DMS153 treated with DMSO at 0.1 percent for 48 hours (cell line): ENCODE data around the gene AATK.
A peak's percentile ranks its signal among the peaks of the same experiment; 100 is the strongest.

Experiments
- DNase-seq: peaks from one replicate; lab custom pipeline; 2025; ENCODE audit not compliant: unreplicated experiment; lab: John Stamatoyannopoulos, UW

AATK gene

GRCh38 chr17:81166033-81166492 lies at the start of gene AATK:
AATK (minus strand) TSS chr17:81166221; CDS start chr17:81165992, 229 bp downstream.
- no peak for DNase-seq

DNA sequence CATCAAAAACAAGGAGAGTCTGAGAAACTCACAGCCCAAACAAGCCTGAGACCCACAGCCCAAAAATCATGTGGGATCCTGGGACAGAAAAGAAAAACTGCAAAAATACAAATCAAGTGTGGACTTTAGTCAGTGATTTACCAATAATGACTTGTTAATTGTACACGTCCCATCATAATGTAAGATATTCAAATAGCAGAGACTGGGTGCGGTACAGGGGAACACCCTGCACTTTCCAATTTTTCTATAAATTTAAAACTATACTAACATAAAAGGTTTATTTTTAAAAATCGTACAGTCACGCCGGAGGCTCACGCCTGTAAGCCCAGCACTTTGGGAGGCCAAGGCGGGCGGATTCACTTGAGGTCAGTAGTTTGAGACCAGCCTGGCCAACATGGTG lies 48.0 kb upstream of the AATK start:
- no peak for DNase-seq

DNA sequence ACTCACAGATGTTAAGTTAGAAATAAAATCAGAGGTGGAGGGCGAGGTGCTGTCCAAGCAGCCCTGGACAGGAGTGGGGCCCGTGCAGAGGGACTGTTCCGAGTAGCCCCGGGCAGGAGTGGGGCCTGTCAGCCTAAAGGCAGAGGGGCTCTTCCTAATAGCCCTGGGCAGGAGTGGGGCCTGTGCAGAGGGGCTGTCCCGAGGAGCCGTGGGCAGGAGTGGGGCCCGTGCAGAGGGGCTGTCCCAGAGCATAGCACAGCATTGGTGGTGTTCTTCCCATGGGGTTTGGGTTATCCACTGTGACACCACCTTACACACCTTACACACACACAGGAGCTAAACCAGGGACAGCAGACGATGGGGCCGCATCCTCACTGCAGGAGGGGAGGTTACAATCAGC lies 46.3 kb upstream of the AATK start:
- DNase-seq = no peak

DNA sequence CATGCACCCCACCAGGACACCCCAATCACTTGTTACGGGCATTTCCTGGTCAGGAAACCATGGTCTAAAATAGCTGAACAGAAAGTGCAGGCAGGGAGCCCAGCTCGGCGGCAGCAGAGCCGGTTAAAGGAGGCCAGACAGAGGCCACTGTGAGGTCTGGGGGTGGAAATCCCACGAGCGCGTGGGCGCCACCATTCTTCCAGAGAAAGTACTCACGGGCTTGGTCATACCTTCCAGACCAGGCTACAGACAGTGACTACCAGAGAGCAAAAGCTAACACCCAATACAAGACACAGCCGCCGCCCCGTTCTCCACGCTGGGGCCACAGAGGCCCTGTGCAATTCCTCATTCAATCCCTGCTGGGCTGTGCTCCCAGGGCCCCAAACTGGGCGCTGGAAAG lies 44.8 kb upstream of the AATK start:
- no peak for DNase-seq

DNA sequence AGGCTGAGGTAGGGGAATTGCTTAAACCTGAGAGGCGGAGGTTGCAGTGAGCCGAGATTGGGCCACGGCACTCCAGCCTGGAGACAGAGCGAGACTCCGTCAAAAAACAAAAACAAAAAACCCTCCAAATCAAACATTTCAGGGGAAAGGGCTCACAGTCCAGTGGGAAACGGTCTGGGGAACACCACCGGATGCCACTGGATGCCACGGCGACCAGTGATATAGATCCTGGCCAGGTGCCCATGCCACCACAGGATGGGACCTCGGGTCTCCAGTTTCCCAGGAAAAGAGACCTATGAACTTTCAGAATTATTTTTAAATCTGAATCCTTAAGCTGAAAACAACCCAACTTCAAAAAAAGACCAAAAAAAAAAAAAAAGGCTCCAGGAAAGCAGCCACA lies 44.4 kb upstream of the AATK start:
- no peak for DNase-seq

DNA sequence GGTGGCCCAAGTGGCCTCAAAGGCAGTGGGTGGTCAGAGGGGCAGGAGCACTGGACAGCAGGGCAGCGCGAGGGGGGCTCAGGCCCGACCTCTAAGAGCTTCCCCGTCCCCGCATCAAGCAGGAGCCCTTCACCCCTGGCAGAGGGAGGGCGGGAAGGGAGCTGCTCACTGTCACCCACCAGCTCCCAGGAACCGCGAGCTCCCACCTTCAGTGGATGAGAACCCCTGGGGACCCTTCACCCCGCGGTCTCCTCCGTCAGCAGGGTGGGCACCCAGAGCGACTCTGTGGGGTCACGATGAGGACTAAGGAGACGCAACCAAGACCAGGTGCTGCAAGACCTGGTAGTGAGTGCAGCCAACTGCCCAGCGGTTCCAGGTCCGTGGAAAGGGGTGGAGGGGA lies 43.1 kb upstream of the AATK start:
- no peak for DNase-seq

DNA sequence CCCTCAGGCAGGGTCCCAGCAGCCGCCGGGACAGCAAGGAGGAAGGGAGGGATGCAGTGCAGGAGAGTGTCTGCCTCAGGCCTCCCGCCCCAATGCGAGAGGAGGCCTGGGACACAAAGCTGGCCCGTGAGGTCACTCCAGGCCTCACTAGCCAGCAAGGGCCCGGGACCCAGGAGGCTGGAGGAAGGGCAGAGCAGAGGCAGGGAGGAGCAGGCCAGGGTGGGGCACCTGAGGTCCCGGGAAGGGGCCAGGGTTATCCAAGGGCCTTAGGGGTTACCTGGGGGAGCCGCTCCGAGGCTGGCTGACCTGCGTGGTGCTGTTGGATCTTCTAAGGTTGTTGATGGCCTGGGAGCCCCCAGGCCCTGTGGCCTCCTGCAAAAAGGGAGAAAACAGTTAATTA lies 42.6 kb upstream of the AATK start:
- no peak for DNase-seq

- no peak for DNase-seq
These were observed 41.9 kb upstream of the AATK start for GRCh38 chr17:81207610-81208581.

DNA sequence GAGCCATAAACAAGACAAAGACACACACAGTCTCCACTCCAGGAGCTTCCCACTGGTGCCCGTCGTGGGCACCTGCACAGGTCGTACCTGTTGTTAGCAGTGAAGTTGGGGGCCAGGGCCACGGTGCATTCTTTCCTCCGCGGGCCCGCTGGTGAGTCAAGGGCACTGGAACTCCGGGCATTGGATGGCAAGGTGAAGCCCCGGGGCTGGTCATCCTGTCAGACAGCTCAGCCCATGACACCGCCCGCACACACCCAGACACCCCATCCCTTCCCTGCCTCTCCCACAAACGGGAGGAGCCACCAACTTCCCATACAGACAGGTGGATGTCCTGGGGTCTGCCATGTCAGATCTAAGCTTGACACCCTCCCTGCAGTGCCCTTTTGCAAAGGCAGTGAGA lies 40.6 kb upstream of the AATK start:
- DNase-seq = no peak

GRCh38 chr17:81206166-81206565 lies 40.1 kb upstream of the AATK start:
- no peak for DNase-seq

GRCh38 chr17:81204578-81204977 lies 38.6 kb upstream of the AATK start:
- DNase-seq = no peak

DNA sequence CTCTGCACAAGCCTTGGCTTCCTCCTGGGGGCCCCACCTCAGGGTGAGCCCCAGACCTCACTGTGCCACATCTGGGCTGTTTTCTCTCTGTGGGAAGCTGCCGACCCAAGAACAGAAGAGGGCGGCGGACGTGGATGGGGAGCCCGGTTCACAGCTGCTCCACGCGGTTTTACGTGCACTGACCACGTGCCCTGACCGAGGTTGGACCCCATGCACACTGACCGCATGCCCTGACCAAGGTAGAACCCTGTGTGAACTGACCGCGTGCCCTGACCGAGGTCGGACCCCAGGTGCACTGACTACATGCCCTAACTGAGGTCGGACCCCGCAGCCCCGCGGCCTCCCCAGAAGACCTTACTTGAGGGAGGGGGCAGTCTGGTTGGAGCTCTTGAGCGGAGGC lies 37.1 kb upstream of the AATK start:
- no peak for DNase-seq

GRCh38 chr17:81202318-81202717 lies 36.3 kb upstream of the AATK start:
- no peak for DNase-seq

- peak; percentile 11 for DNase-seq
These were observed 34.9 kb upstream of the AATK start for GRCh38 chr17:81200695-81201580.

GRCh38 chr17:81200201-81200600 lies 34.2 kb upstream of the AATK start:
- no peak for DNase-seq

GRCh38 chr17:81199482-81199830 lies 33.4 kb upstream of the AATK start:
- no peak for DNase-seq

DNA sequence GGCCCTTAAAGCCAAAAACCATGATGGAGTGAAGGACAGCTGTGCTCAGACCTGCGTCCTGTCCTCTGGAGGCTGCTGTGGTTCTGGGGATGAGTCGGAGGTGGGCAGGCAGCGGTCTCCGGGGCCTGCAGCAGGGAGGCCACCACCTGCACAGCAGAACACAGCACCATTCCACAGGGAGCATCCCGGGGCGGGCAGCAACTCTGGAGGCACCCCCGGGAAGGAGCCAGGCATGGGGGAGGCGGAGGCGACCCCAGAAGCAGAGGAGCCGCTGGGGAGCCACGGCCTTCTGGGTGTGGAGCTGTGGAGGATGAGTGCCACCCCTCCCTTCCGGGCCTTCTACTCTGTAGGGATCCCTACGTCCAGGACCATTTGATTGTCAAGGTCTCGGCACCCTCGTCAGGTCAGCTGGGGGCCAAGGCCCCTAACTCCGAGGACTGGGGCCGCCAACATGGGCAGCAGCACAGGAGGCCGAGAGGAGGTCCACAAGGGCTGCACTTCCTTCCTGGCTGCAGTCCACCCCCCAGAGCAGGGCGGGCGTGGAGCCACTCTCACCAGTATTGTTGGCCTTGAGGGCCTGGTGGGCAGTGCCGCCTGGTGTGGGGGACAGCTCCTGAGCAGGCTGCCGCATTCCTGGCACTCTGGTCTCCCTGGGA lies 32.9 kb upstream of the AATK start:
- no peak for DNase-seq

GRCh38 chr17:81197831-81198490 lies 31.9 kb upstream of the AATK start:
- no peak for DNase-seq

- no peak for DNase-seq
These were observed 31.4 kb upstream of the AATK start for GRCh38 chr17:81197409-81197795.

GRCh38 chr17:81196505-81197408 lies 30.7 kb upstream of the AATK start:
- DNase-seq = no peak
